ENCODE results near the gene RDH11.

DNA sequence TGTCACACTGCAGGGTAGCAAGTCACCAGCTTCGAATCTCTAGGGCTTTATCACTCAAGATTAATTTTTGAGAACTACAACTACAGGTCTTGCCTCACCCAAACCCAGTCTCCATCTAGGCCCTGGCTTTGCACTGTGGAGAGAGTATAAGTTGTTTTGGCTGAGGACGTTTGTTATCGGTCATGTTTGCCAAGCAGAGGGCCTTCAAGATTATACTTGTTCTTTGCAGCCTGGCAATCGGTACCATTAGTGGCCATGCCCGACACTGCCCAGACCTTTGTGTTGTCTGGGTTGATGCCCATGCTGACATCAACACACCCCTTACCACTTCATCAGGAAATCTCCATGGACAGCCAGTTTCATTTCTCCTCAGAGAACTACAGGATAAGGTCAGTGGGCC is 50.1 kb downstream of the RDH11 start:
- TF ChIP-seq TAF1 (IDR thresholded peaks at IDR 0.05; ENCODE audit: low read depth, low read length) (no peak), POLR2AphosphoS5 (IDR thresholded peaks at IDR 0.05; ENCODE audit: low read depth, low read length) (no peak), POLR2A (IDR thresholded peaks at IDR 0.05; ENCODE audit: low read depth, low read length) (no peak), POU2F2 (IDR thresholded peaks at IDR 0.05; ENCODE audit: low read depth, low read length) (no peak), SPI1 (IDR thresholded peaks at IDR 0.05; ENCODE audit: low read depth, low read length) (no peak), PAX5 (IDR thresholded peaks at IDR 0.05; ENCODE audit: insufficient read depth, low read length, severe bottlenecking) (no peak)
